Measurements from ENCODE around the gene SLC39A10.
"Not testable (repeated sequence)": the region's sequence is repeated elsewhere in the genome, so short reads cannot be mapped to it uniquely, and the experiment has no call there.

The SLC39A10 gene

GRCh38 chr2:195677290-195677689 lies 20.3 kb downstream of the SLC39A10 start:
- DNase-seq (ENCODE audit: extremely low read depth, low read depth): no peak

GRCh38 chr2:195677884-195678283 lies 20.9 kb downstream of the SLC39A10 start:
- no peak for TF ChIP-seq CTCF (IDR thresholded peaks at IDR 0.05; ENCODE audit: low read depth, low read length)
- DNase-seq (ENCODE audit: extremely low read depth, low read depth): no peak

More at GRCh38 chr2:195677290-195677689, 20.3 kb downstream of the SLC39A10 start:
- TF ChIP-seq CTCF (IDR thresholded peaks at IDR 0.05; ENCODE audit: low read depth, low read length): no peak

- TF ChIP-seq CTCF (IDR thresholded peaks at IDR 0.05; ENCODE audit: low read depth, low read length): no peak
- no peak for DNase-seq (ENCODE audit: extremely low read depth, low read depth)
These were observed 25.1 kb downstream of the SLC39A10 start for GRCh38 chr2:195682077-195682476.

GRCh38 chr2:195683174-195683573 lies 26.1 kb downstream of the SLC39A10 start:
- DNase-seq (ENCODE audit: extremely low read depth, low read depth): no peak

GRCh38 chr2:195686564-195686963 lies 29.5 kb downstream of the SLC39A10 start:
- TF ChIP-seq CTCF (IDR thresholded peaks at IDR 0.05; ENCODE audit: low read depth, low read length): no peak
- DNase-seq (ENCODE audit: extremely low read depth, low read depth): no peak

More at GRCh38 chr2:195683174-195683573, 26.1 kb downstream of the SLC39A10 start:
- no peak for TF ChIP-seq CTCF (IDR thresholded peaks at IDR 0.05; ENCODE audit: low read depth, low read length)

- DNase-seq (ENCODE audit: extremely low read depth, low read depth): no peak
- TF ChIP-seq CTCF (IDR thresholded peaks at IDR 0.05; ENCODE audit: low read depth, low read length): no peak
These were observed 30.5 kb downstream of the SLC39A10 start for GRCh38 chr2:195687320-195688086.

GRCh38 chr2:195692531-195692930 lies 35.5 kb downstream of the SLC39A10 start:
- not testable (repeated sequence) for DNase-seq (ENCODE audit: extremely low read depth, low read depth)

GRCh38 chr2:195694553-195694952 lies 37.5 kb downstream of the SLC39A10 start:
- DNase-seq (ENCODE audit: extremely low read depth, low read depth): no peak
- no peak for TF ChIP-seq CTCF (IDR thresholded peaks at IDR 0.05; ENCODE audit: low read depth, low read length)
